T-helper 1 cell treated with Interleukin-12 subunit alpha and Interleukin-12 subunit beta and Interleukin-4 antibody, amounts not matched to agents 30 μg/mL and 1 μg/mL, for 36 hours (primary cell): ENCODE data around the gene SCMH1.

Source experiments
- H3K27ac Mint-ChIP-seq: one replicate; pipeline ENCODE4 v1.8.0; 2021; ENCODE audit warnings: mild to moderate bottlenecking, mixed read lengths
- H3K27me3 Mint-ChIP-seq: one replicate; pipeline ENCODE4 v1.8.0; 2021; ENCODE audit warnings: low read depth, mixed read lengths
- H3K36me3 Mint-ChIP-seq: one replicate; pipeline ENCODE4 v1.8.0; 2021; ENCODE audit warnings: low read depth, mixed read lengths
- H3K4me1 Mint-ChIP-seq: one replicate; pipeline ENCODE4 v1.8.0; 2021; ENCODE audit warnings: low read depth, mixed read lengths
- H3K4me3 Mint-ChIP-seq: one replicate; pipeline ENCODE4 v1.8.0; 2021; ENCODE audit warnings: mild to moderate bottlenecking, moderate library complexity, mixed read lengths
- H3K9me3 Mint-ChIP-seq: one replicate; pipeline ENCODE4 v1.8.0; 2021; ENCODE audit warnings: mixed read lengths

SCMH1 gene

GRCh38 chr1:41097105-41097504, 145.0 kb downstream of the SCMH1 start:
- Mint-ChIP-seq H3K36me3 (no peaks in the 10 kb centered on the region), H3K4me1 (no peaks in the 10 kb centered on the region), H3K4me3 (no peak overlapping the region), H3K9me3 (no peaks in the 10 kb centered on the region), H3K27ac (no peak overlapping the region), H3K27me3 (no peaks in the 10 kb centered on the region)

- H3K27ac Mint-ChIP-seq, result no peak overlapping the region
- H3K36me3 Mint-ChIP-seq, result no peaks in the 10 kb centered on the region
- H3K9me3 Mint-ChIP-seq, result no peaks in the 10 kb centered on the region
- H3K27me3 Mint-ChIP-seq, result no peaks in the 10 kb centered on the region
- H3K4me3 Mint-ChIP-seq, result no peak overlapping the region
- no peaks in the 10 kb centered on the region for H3K4me1 Mint-ChIP-seq
These were observed 148.3 kb downstream of the SCMH1 start for GRCh38 chr1:41093826-41094225.

- Mint-ChIP-seq H3K4me1 (no peaks in the 10 kb centered on the region), H3K36me3 (no peaks in the 10 kb centered on the region), H3K4me3 (no peak overlapping the region), H3K27ac (no peak overlapping the region), H3K9me3 (no peaks in the 10 kb centered on the region), H3K27me3 (no peaks in the 10 kb centered on the region)
These were observed 155.2 kb downstream of the SCMH1 start for GRCh38 chr1:41086921-41087320.

- H3K36me3 Mint-ChIP-seq, result no peaks in the 10 kb centered on the region
- H3K27ac Mint-ChIP-seq, result no peak overlapping the region
- H3K4me1 Mint-ChIP-seq, result no peaks in the 10 kb centered on the region
- no peaks in the 10 kb centered on the region for H3K9me3 Mint-ChIP-seq
- H3K27me3 Mint-ChIP-seq, result no peaks in the 10 kb centered on the region
- H3K4me3 Mint-ChIP-seq, result no peak overlapping the region
These were observed 163.5 kb downstream of the SCMH1 start for GRCh38 chr1:41078616-41079015.

- no peaks in the 10 kb centered on the region for H3K4me1 Mint-ChIP-seq
- H3K4me3 Mint-ChIP-seq, result no peak overlapping the region
- no peaks in the 10 kb centered on the region for H3K9me3 Mint-ChIP-seq
- no peaks in the 10 kb centered on the region for H3K27me3 Mint-ChIP-seq
- no peaks in the 10 kb centered on the region for H3K36me3 Mint-ChIP-seq
- H3K27ac Mint-ChIP-seq, result no peak overlapping the region
These were observed 163.9 kb downstream of the SCMH1 start for GRCh38 chr1:41078193-41078592.

- H3K9me3 Mint-ChIP-seq, result no peaks in the 10 kb centered on the region
- H3K4me3 Mint-ChIP-seq, result no peak overlapping the region
- H3K27ac Mint-ChIP-seq, result no peak overlapping the region
- H3K36me3 Mint-ChIP-seq, result no peaks in the 10 kb centered on the region
- no peaks in the 10 kb centered on the region for H3K4me1 Mint-ChIP-seq
- H3K27me3 Mint-ChIP-seq, result no peaks in the 10 kb centered on the region
These were observed 168.1 kb downstream of the SCMH1 start for GRCh38 chr1:41073971-41074370.

GRCh38 chr1:41072051-41072450, 170.1 kb downstream of the SCMH1 start:
- Mint-ChIP-seq H3K27me3 (no peaks in the 10 kb centered on the region), H3K4me3 (no peak overlapping the region), H3K4me1 (no peaks in the 10 kb centered on the region), H3K36me3 (no peaks in the 10 kb centered on the region), H3K27ac (no peak overlapping the region), H3K9me3 (no peaks in the 10 kb centered on the region)

GRCh38 chr1:41056907-41057306, 185.2 kb downstream of the SCMH1 start:
- peaks cover 4% of the 10 kb centered on the region for H3K36me3 Mint-ChIP-seq

GRCh38 chr1:41053316-41053715, 188.8 kb downstream of the SCMH1 start:
- no peaks in the 10 kb centered on the region for H3K27me3 Mint-ChIP-seq
- H3K4me1 Mint-ChIP-seq, result no peaks in the 10 kb centered on the region
- no peaks in the 10 kb centered on the region for H3K36me3 Mint-ChIP-seq
- no peak overlapping the region for H3K27ac Mint-ChIP-seq
- no peaks in the 10 kb centered on the region for H3K9me3 Mint-ChIP-seq
- no peak overlapping the region for H3K4me3 Mint-ChIP-seq

More at GRCh38 chr1:41056907-41057306, 185.2 kb downstream of the SCMH1 start:
- Mint-ChIP-seq H3K9me3 (no peaks in the 10 kb centered on the region), H3K4me3 (no peak overlapping the region), H3K27ac (no peak overlapping the region), H3K4me1 (no peaks in the 10 kb centered on the region), H3K27me3 (no peaks in the 10 kb centered on the region)

- H3K9me3 Mint-ChIP-seq, result no peaks in the 10 kb centered on the region
- no peak overlapping the region for H3K27ac Mint-ChIP-seq
- H3K4me3 Mint-ChIP-seq, result no peak overlapping the region
- H3K4me1 Mint-ChIP-seq, result no peaks in the 10 kb centered on the region
- no peaks in the 10 kb centered on the region for H3K27me3 Mint-ChIP-seq
- peaks cover 5% of the 10 kb centered on the region for H3K36me3 Mint-ChIP-seq
These were observed 191.1 kb downstream of the SCMH1 start for GRCh38 chr1:41051022-41051421.

GRCh38 chr1:41048540-41048939, 193.6 kb downstream of the SCMH1 start:
- Mint-ChIP-seq H3K27me3 (no peaks in the 10 kb centered on the region), H3K9me3 (no peaks in the 10 kb centered on the region), H3K27ac (no peak overlapping the region), H3K4me1 (peaks cover 7% of the 10 kb centered on the region), H3K4me3 (no peak overlapping the region), H3K36me3 (peaks cover 5% of the 10 kb centered on the region)

- Mint-ChIP-seq H3K4me3 (no peak overlapping the region), H3K27me3 (no peaks in the 10 kb centered on the region), H3K27ac (no peak overlapping the region), H3K36me3 (peaks cover 8% of the 10 kb centered on the region), H3K4me1 (peaks cover 10% of the 10 kb centered on the region), H3K9me3 (no peaks in the 10 kb centered on the region)
These were observed 195.7 kb downstream of the SCMH1 start for GRCh38 chr1:41046347-41046775.

GRCh38 chr1:41045740-41046139, 196.4 kb downstream of the SCMH1 start:
- Mint-ChIP-seq H3K4me1 (peaks cover 10% of the 10 kb centered on the region), H3K4me3 (no peak overlapping the region), H3K36me3 (peaks cover 8% of the 10 kb centered on the region), H3K9me3 (no peaks in the 10 kb centered on the region), H3K27ac (no peak overlapping the region), H3K27me3 (no peaks in the 10 kb centered on the region)

GRCh38 chr1:41044187-41044586, 197.9 kb downstream of the SCMH1 start:
- Mint-ChIP-seq H3K27ac (no peak overlapping the region), H3K36me3 (peaks cover 12% of the 10 kb centered on the region)

GRCh38 chr1:41041614-41042270, 200.4 kb downstream of the SCMH1 start:
- Mint-ChIP-seq H3K4me3 (no peak overlapping the region), H3K27ac (no peak overlapping the region), H3K4me1 (peaks cover 10% of the 10 kb centered on the region), H3K36me3 (peaks cover 7% of the 10 kb centered on the region), H3K27me3 (no peaks in the 10 kb centered on the region), H3K9me3 (no peaks in the 10 kb centered on the region)

More at GRCh38 chr1:41044187-41044586, 197.9 kb downstream of the SCMH1 start:
- no peaks in the 10 kb centered on the region for H3K27me3 Mint-ChIP-seq
- no peaks in the 10 kb centered on the region for H3K9me3 Mint-ChIP-seq
- H3K4me3 Mint-ChIP-seq, result no peak overlapping the region
- peaks cover 10% of the 10 kb centered on the region for H3K4me1 Mint-ChIP-seq

- peaks cover 3% of the 10 kb centered on the region for H3K4me1 Mint-ChIP-seq
- H3K36me3 Mint-ChIP-seq, result peaks cover 9% of the 10 kb centered on the region
- H3K4me3 Mint-ChIP-seq, result no peak overlapping the region
- H3K27me3 Mint-ChIP-seq, result no peaks in the 10 kb centered on the region
- H3K9me3 Mint-ChIP-seq, result no peaks in the 10 kb centered on the region
- no peak overlapping the region for H3K27ac Mint-ChIP-seq
These were observed 204.0 kb downstream of the SCMH1 start for GRCh38 chr1:41038110-41038509.
